ENCODE data around the gene MED13L.

GRCh38 chr12:116266168-116266601, 11.3 kb downstream of the MED13L start:
- TF ChIP-seq CTCF (IDR thresholded peaks at IDR 0.05) (no peak), POLR2A (IDR thresholded peaks at IDR 0.05) (no peak)
